Breast epithelium (tissue), 4 donors: Measurements from ENCODE around the gene SF3A2. TPM values are rescaled to one million over a fixed set of nuclear protein-coding genes. Genes with fewer than 3 reads are reported as not detected.
A peak's percentile ranks its signal among the peaks of the same experiment; 100 is the strongest.
"Not testable (repeated sequence)": the region's sequence is repeated elsewhere in the genome, so short reads cannot be mapped to it uniquely, and the experiment has no call there.

Experiments
- DNase-seq, 2 donors: peaks; one replicate each; pipeline ENCODE4 v3.0.0-alpha.2; 2019; ENCODE audit warnings: low spot score in 2 of 2
- H3K27ac ChIP-seq, 2 donors: fragments of 200-600 bp; sonication (generic) in 1 of 2; one replicate each; pipeline ENCODE4 v1.5.1; 2016 to 2019; ENCODE audit warnings: mild to moderate bottlenecking in 1 of 2
- H3K27me3 ChIP-seq, 2 donors: fragments of 200-600 bp; sonication (generic) in 1 of 2; one replicate each; pipeline versions ENCODE4 v1.5.1 to v1.6.0; 2017 to 2019; ENCODE audit warnings: control low read depth in 1 of 2, mild to moderate bottlenecking in 1 of 2
- H3K36me3 ChIP-seq: fragments of 200-600 bp; one replicate; pipeline ENCODE4 v1.5.1; 2019
- H3K4me1 ChIP-seq, 2 donors: fragments of 200-600 bp; sonication (generic); one replicate each; pipeline ENCODE4 v1.5.1; 2016 to 2019; ENCODE audit warnings: control low read depth in 1 of 2
- H3K4me3 ChIP-seq, 3 donors: fragments of 200-600 bp; sonication (generic); 1 replicate in 2 of 3; 2 replicates in 1 of 3; pipeline ENCODE4 v1.5.1; 2016 to 2019; ENCODE audit warnings: mild to moderate bottlenecking in 3 of 3, moderate library complexity in 2 of 3
- H3K9me3 ChIP-seq, 2 donors: fragments of 200-600 bp; sonication (generic) in 1 of 2; one replicate each; pipeline ENCODE4 v1.5.1; 2016 to 2019; ENCODE audit warnings: control low read depth in 1 of 2
- CTCF ChIP-seq, 3 donors: fragments of 450-650 bp; IDR thresholded peaks; one replicate each; pipeline ENCODE4 v1.5.1; 2016 to 2017; ENCODE audit warnings: antibody characterized with exemption in 3 of 3, mild to moderate bottlenecking in 3 of 3, moderate library complexity in 3 of 3
- POLR2A ChIP-seq: fragments of 450-650 bp; IDR thresholded peaks from one replicate; pipeline ENCODE4 v1.6.1; 2016; ENCODE audit warnings: antibody characterized with exemption, mild to moderate bottlenecking, moderate library complexity
- POLR2AphosphoS5 ChIP-seq, 3 donors: sonication (generic); formaldehyde crosslinking; IDR thresholded peaks; one replicate each; pipeline ENCODE4 v1.6.1; 2017; ENCODE audit warnings: antibody characterized with exemption in 3 of 3
- intact Hi-C: fragments of 100-400 bp; cut with DNase I; formaldehyde crosslinking; loops from one replicate; pipeline ENCODE4 v1.15.1; 2023; ENCODE audit warnings: low total_unique reads
- total RNA-seq, 3 donors: library from RNA; depleted of rRNA; stranded (reverse); fragments of >200 nt; gene quantifications; one replicate each; pipeline ENCODE4 v1.1.0, GENCODE V29; 2016

Gene SF3A2
- total RNA-seq, 3 donors from 2014 or later = 32.6 to 38.0 (median 33.3) TPM

- H3K36me3 ChIP-seq = no peaks in the 10 kb centered on the region
- H3K27ac ChIP-seq = no peak overlapping the region
- intact Hi-C loops = loop anchor here (5.0 to 10.0 kb wide), 2 partner anchors 112 to 384 kb away; partner anchors contain the start of gene DOT1L
- no peaks in the 10 kb centered on the region for H3K9me3 ChIP-seq
- H3K27me3 ChIP-seq = no peaks in the 10 kb centered on the region
- peaks cover 17 to 20% of the 10 kb centered on the region in 2 donors for H3K4me1 ChIP-seq
- TF ChIP-seq POLR2AphosphoS5 (IDR thresholded peaks at IDR 0.05) = no peak
- TF ChIP-seq POLR2A = no peak
- no peak for TF ChIP-seq CTCF (IDR thresholded peaks at IDR 0.05)
- H3K4me3 ChIP-seq = no peak overlapping the region
- DNase-seq = no peak
Measured at GRCh38 chr19:2276429-2276986, 39.9 kb downstream of the SF3A2 start.

- no peaks in the 10 kb centered on the region for H3K36me3 ChIP-seq
- no peak overlapping the region for H3K27ac ChIP-seq
- H3K4me3 ChIP-seq = no peak overlapping the region
- H3K27me3 ChIP-seq = no peaks in the 10 kb centered on the region
- peaks cover 15% of the 10 kb centered on the region in 2 donors for H3K4me1 ChIP-seq
- no peak for DNase-seq
- intact Hi-C loops = loop anchor here (5.0 to 10.0 kb wide), 2 partner anchors 112 to 385 kb away; partner anchors contain the start of gene DOT1L
- TF ChIP-seq POLR2AphosphoS5 (IDR thresholded peaks at IDR 0.05) (no peak), CTCF (IDR thresholded peaks at IDR 0.05) (no peak), POLR2A (no peak)
- H3K9me3 ChIP-seq = no peaks in the 10 kb centered on the region
Measured at GRCh38 chr19:2277138-2277537, 40.5 kb downstream of the SF3A2 start.

GRCh38 chr19:2278459-2279158 is 42.0 kb downstream of the SF3A2 start:
- no peak for TF ChIP-seq POLR2AphosphoS5 (IDR thresholded peaks at IDR 0.05)
- TF ChIP-seq POLR2A = no peak
- TF ChIP-seq CTCF (IDR thresholded peaks at IDR 0.05) = no peak
- no peak overlapping the region for H3K4me3 ChIP-seq
- H3K9me3 ChIP-seq = no peaks in the 10 kb centered on the region
- DNase-seq = no peak
- no peak overlapping the region for H3K27ac ChIP-seq
- intact Hi-C loops = loop anchor here (5.0 to 10.0 kb wide), 2 partner anchors 114 to 386 kb away; partner anchors contain the start of gene DOT1L
- H3K36me3 ChIP-seq = no peaks in the 10 kb centered on the region
- H3K4me1 ChIP-seq = peaks cover 8 to 11% of the 10 kb centered on the region in 2 donors
- H3K27me3 ChIP-seq = no peaks in the 10 kb centered on the region

- no peak overlapping the region for H3K27ac ChIP-seq
- intact Hi-C loops = no loop called here
- TF ChIP-seq CTCF (IDR thresholded peaks at IDR 0.05) (no peak), POLR2A (no peak), POLR2AphosphoS5 (IDR thresholded peaks at IDR 0.05) (no peak)
Measured at GRCh38 chr19:2280633-2281264, 44.1 kb downstream of the SF3A2 start.

GRCh38 chr19:2281265-2282061 is 44.8 kb downstream of the SF3A2 start:
- intact Hi-C loops, H3K27ac ChIP-seq: not testable (repeated sequence)
- H3K4me3 ChIP-seq = peak overlapping the region; percentile 31 to 55 (median 38)

More at GRCh38 chr19:2280633-2281264, 44.1 kb downstream of the SF3A2 start:
- Histone ChIP-seq H3K27me3 (no peaks in the 10 kb centered on the region), H3K36me3 (no peaks in the 10 kb centered on the region), H3K4me1 (peaks cover 0 to 2% of the 10 kb centered on the region in 2 donors), H3K4me3 (no peak overlapping the region), H3K9me3 (no peaks in the 10 kb centered on the region)
- no peak for DNase-seq

More at GRCh38 chr19:2281265-2282061, 44.8 kb downstream of the SF3A2 start:
- H3K9me3 ChIP-seq, H3K27me3 ChIP-seq, H3K4me1 ChIP-seq, DNase-seq, H3K36me3 ChIP-seq: not testable (repeated sequence)
